ENCODE measurements around the gene CXCL3. TPM values are rescaled to one million over a fixed set of nuclear protein-coding genes. Genes with fewer than 3 reads are reported as not detected.

The CXCL3 gene
- total RNA-seq, 2 experiments from 2014 or later, result not detected

GRCh38 chr4:74065115-74065642 lies 26.7 kb upstream of the CXCL3 start:
- ChIA-PET CTCF (no interaction called here), POLR2A (no interaction called here)
- DNase-seq (no peak), ATAC-seq (no peak)
- H3K4me1 Mint-ChIP-seq, result no peaks in the 10 kb centered on the region
- no peak overlapping the region for H3K4me3 Mint-ChIP-seq
- no peaks in the 10 kb centered on the region for H3K9me3 Mint-ChIP-seq (ENCODE audit: low read depth)
- H3K27me3 Mint-ChIP-seq, result no peaks in the 10 kb centered on the region
- no peaks in the 10 kb centered on the region for H3K36me3 Mint-ChIP-seq (ENCODE audit: low read depth)
- H3K27ac Mint-ChIP-seq, result no peak overlapping the region
- intact Hi-C loops (cut with DNase I, micrococcal nuclease), result no loop called here

GRCh38 chr4:74063859-74064258 lies 25.4 kb upstream of the CXCL3 start:
- intact Hi-C loops (cut with DNase I, micrococcal nuclease), result no loop called here
- H3K27ac Mint-ChIP-seq, result no peak overlapping the region
- no peaks in the 10 kb centered on the region for H3K36me3 Mint-ChIP-seq (ENCODE audit: low read depth)
- no peak for DNase-seq
- no peak for ATAC-seq
- H3K9me3 Mint-ChIP-seq (ENCODE audit: low read depth), result no peaks in the 10 kb centered on the region
- POLR2A ChIA-PET, result no interaction called here
- no peaks in the 10 kb centered on the region for H3K4me1 Mint-ChIP-seq
- no peak overlapping the region for H3K4me3 Mint-ChIP-seq
- CTCF ChIA-PET, result no interaction called here
- H3K27me3 Mint-ChIP-seq, result peaks cover 3% of the 10 kb centered on the region

DNA sequence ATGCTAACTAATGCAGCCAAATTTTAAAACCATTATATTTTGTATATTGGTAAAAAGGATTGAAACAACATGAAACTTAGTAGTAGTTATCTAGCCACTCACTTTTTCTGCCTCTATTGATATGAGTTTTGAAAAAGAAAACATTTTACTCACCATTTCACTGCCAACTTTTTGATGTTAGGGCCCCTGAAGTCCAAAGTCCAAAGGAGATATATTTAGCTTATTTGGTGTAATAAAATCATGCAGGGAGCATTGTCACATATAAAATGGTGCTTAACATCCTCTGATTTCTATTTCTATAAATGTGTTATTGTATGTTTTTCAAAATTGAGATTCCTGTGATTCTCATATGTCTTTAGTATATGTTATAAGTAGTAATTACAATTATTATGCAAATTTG lies 24.5 kb upstream of the CXCL3 start:
- CTCF ChIA-PET, result no interaction called here
- no peaks in the 10 kb centered on the region for H3K4me1 Mint-ChIP-seq
- H3K27me3 Mint-ChIP-seq, result peaks cover 3% of the 10 kb centered on the region
- DNase-seq (no peak), ATAC-seq (no peak)
- H3K4me3 Mint-ChIP-seq, result no peak overlapping the region
- H3K27ac Mint-ChIP-seq, result no peak overlapping the region
- H3K36me3 Mint-ChIP-seq (ENCODE audit: low read depth), result no peaks in the 10 kb centered on the region
- POLR2A ChIA-PET, result no interaction called here
- intact Hi-C loops (cut with DNase I, micrococcal nuclease), result no loop called here
- no peaks in the 10 kb centered on the region for H3K9me3 Mint-ChIP-seq (ENCODE audit: low read depth)

GRCh38 chr4:74061430-74061829 lies 22.9 kb upstream of the CXCL3 start:
- H3K27me3 Mint-ChIP-seq, result peaks cover 3% of the 10 kb centered on the region
- ChIA-PET POLR2A (no interaction called here), CTCF (interaction anchor here (0.5 kb wide), 1 partner anchor 260 kb away, joined by 3 read pairs; no protein-coding TSS in a partner anchor)
- no peak overlapping the region for H3K27ac Mint-ChIP-seq
- no peak for DNase-seq
- H3K4me3 Mint-ChIP-seq, result no peak overlapping the region
- no peaks in the 10 kb centered on the region for H3K36me3 Mint-ChIP-seq (ENCODE audit: low read depth)
- no peaks in the 10 kb centered on the region for H3K9me3 Mint-ChIP-seq (ENCODE audit: low read depth)
- no peak for ATAC-seq
- intact Hi-C loops (cut with DNase I, micrococcal nuclease), result no loop called here
- no peaks in the 10 kb centered on the region for H3K4me1 Mint-ChIP-seq

DNA sequence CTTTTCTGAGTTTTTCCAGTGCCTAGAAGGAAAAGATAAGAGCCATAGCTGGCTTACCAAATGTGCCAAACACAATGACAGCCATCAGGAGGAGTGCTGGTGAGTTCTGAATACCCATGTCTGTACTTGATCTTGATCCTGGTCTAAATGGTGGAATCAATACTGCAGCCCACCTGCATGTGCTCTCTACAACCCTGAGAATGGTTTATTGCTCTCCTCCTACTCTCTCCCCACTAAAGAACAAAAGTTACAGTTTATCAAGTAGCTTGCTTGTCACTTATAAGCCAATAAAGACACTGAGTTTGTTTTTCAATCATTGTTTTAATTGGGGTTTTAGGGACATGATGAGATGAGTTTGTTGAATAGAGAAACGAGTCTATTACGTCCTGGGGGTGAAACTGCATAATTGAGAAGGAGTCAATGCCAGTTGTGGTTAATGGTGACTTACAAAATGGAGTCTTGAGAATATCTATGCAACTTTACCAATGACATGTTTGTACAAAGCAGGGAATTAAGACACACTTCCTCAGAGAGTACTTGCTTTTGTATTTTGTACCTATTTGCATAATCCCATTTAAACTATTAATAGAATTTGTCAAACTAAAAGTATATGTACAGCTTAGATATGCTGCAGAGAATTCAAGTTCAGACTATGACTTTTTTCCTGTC lies 20.8 kb upstream of the CXCL3 start:
- no peaks in the 10 kb centered on the region for H3K4me1 Mint-ChIP-seq
- intact Hi-C loops (cut with DNase I, micrococcal nuclease), result no loop called here
- H3K9me3 Mint-ChIP-seq (ENCODE audit: low read depth), result no peaks in the 10 kb centered on the region

DNA sequence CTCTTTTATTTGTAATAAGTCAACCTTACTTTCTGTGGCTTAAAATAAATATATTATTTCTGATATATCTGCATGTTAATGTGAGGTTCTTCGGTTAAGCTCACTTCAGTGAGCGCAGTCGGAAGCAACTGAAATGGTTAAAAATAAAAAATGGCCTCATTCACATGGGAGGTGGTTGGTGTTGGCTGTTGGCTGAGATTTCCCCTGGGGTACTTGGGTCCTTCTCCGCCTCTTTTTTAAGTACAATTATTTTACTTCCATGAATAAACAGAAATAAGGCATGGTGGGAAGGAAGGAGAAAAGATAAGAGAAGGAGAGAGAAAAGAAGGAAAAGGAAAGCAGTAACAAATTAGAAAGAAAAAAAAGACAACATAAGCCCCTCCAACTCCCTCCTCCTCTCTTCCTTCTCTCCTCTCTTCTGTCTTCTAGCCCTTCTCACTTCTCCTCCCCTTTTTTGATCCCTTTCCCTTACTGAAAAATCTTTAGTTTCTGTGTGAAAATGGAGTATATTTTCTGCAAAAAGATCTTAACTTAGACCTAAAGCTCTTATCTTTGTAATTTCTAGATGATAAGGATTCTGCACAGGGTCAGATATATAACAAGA lies 19.7 kb upstream of the CXCL3 start:
- intact Hi-C loops (cut with DNase I, micrococcal nuclease), result no loop called here
- ATAC-seq (no peak), DNase-seq (no peak)
- Mint-ChIP-seq H3K27me3 (peaks cover 3% of the 10 kb centered on the region), H3K9me3 (ENCODE audit: low read depth) (no peaks in the 10 kb centered on the region), H3K4me1 (no peaks in the 10 kb centered on the region), H3K27ac (no peak overlapping the region), H3K4me3 (no peak overlapping the region), H3K36me3 (ENCODE audit: low read depth) (no peaks in the 10 kb centered on the region)
- POLR2A ChIA-PET, result no interaction called here
- CTCF ChIA-PET, result no interaction called here

More for the DNA sequence above, 20.8 kb upstream of the CXCL3 start:
- CTCF ChIA-PET, result no interaction called here
- POLR2A ChIA-PET, result no interaction called here
- H3K4me3 Mint-ChIP-seq, result no peak overlapping the region
- H3K27ac Mint-ChIP-seq, result no peak overlapping the region
- H3K27me3 Mint-ChIP-seq, result peaks cover 3% of the 10 kb centered on the region
- ATAC-seq (no peak), DNase-seq (no peak)
- H3K36me3 Mint-ChIP-seq (ENCODE audit: low read depth), result no peaks in the 10 kb centered on the region

DNA sequence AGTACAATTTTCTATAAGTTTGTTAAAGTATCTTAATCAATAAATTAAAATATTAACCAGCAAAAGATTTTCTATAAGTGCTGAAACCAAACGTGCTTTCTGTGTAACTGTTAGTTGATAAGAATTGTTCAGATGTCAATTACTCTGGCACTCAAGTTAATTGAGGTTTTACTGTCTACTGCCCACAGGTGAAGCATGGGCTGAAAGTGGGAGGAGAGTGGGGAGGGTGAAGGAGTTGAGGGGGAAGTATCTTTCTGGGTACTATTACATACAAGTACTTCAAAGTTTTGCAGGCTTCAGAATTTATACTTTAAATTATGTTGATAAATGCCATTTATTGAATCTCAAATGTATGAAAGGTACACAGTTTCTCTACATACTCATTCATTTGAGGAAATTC lies 19.1 kb upstream of the CXCL3 start:
- Mint-ChIP-seq H3K36me3 (ENCODE audit: low read depth) (no peaks in the 10 kb centered on the region), H3K27ac (no peak overlapping the region), H3K27me3 (peaks cover 3% of the 10 kb centered on the region), H3K9me3 (ENCODE audit: low read depth) (no peaks in the 10 kb centered on the region), H3K4me1 (no peaks in the 10 kb centered on the region), H3K4me3 (no peak overlapping the region)
- intact Hi-C loops (cut with DNase I, micrococcal nuclease), result no loop called here
- CTCF ChIA-PET, result interaction anchor here (0.7 kb wide), 1 partner anchor 24 kb away, joined by 3 read pairs; no protein-coding TSS in a partner anchor
- no peak for ATAC-seq
- POLR2A ChIA-PET, result no interaction called here
- DNase-seq, result no peak

DNA sequence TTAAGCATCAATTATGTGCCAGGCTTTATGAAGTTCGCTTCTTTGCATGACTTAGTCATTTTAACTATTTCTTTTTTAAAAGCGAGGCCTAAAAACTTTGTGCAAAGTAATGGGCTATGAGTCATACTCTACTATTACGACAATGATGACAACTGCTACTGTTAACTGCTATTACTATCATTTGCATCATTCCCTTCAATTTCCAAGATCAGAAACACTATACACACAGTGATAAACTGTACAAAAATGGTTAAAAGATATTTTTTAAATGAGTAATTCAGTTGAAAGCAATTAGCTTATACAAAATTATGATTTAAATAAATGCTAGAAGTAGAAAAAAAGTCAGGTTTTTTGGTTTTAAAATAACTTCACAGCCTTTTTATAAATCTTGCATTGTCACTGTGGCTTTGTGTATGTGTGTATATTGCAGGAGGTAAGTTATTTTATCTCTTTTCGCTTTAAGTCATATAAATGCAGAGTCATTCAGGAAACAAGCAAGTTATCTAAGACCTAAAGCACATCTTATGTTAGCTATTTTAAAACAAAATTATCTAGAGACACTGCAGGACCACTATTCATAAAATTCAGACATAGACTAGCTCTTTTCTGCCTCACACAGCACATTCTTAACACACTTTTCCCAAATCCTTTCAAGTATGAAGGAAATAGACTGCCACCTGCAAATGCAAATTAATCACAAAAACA lies 18.5 kb upstream of the CXCL3 start:
- Mint-ChIP-seq H3K27me3 (peaks cover 3% of the 10 kb centered on the region), H3K4me3 (no peak overlapping the region), H3K4me1 (no peaks in the 10 kb centered on the region), H3K36me3 (ENCODE audit: low read depth) (no peaks in the 10 kb centered on the region), H3K9me3 (ENCODE audit: low read depth) (no peaks in the 10 kb centered on the region), H3K27ac (no peak overlapping the region)
- intact Hi-C loops (cut with DNase I, micrococcal nuclease), result no loop called here
- ChIA-PET CTCF (interaction anchor here (0.7 kb wide), 1 partner anchor 24 kb away, joined by 3 read pairs; no protein-coding TSS in a partner anchor), POLR2A (no interaction called here)
- ATAC-seq (no peak), DNase-seq (no peak)

DNA sequence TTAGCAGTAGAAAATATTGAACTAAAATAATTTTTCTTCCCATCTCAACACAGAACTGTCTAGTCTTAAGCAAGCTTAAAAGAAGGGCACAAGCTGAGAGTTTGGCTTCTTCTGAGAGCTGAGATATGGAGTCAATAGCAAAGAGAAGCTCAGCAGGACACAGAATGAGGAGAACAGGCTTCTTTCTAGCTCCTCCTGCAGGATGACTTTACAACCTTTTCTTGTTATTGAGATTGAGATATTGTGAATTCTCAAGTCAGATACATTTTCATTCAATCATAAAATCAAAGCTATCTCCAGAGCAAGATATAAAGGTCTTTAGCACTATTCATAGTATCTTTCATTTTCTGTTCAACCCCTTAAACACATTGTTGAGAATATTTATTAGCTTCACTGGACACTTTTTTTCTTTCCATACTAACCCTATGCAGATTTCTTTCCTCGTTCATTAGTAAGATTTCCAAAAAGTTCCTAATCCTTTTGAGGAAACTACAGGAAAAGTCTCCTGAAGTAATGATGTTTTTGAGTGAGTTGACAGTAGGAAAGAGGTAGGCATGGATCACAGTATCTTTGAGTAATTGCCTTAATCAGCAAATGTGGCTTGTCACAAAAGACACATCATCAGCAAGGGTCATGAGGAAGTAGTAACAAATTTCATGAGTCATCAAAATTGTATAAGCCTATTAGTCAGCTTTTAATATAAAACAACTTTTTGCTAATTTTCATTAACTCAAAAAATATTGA lies 17.8 kb upstream of the CXCL3 start:
- ATAC-seq (no peak), DNase-seq (no peak)
- Mint-ChIP-seq H3K27ac (no peak overlapping the region), H3K36me3 (ENCODE audit: low read depth) (no peaks in the 10 kb centered on the region), H3K4me1 (no peaks in the 10 kb centered on the region), H3K27me3 (peaks cover 3% of the 10 kb centered on the region), H3K4me3 (no peak overlapping the region), H3K9me3 (ENCODE audit: low read depth) (peaks cover under 1% of the 10 kb centered on the region)
- intact Hi-C loops (cut with DNase I, micrococcal nuclease), result no loop called here
- ChIA-PET POLR2A (no interaction called here), CTCF (no interaction called here)

- Mint-ChIP-seq H3K27me3 (peaks cover 5% of the 10 kb centered on the region), H3K9me3 (ENCODE audit: low read depth) (peaks cover 2% of the 10 kb centered on the region), H3K4me1 (no peaks in the 10 kb centered on the region), H3K36me3 (ENCODE audit: low read depth) (no peaks in the 10 kb centered on the region), H3K27ac (no peak overlapping the region), H3K4me3 (no peak overlapping the region)
- ATAC-seq, result no peak
- CTCF ChIA-PET, result no interaction called here
- DNase-seq, result no peak
- POLR2A ChIA-PET, result no interaction called here
- intact Hi-C loops (cut with DNase I, micrococcal nuclease), result no loop called here
Measured at GRCh38 chr4:74055498-74055897, 17.0 kb upstream of the CXCL3 start.

GRCh38 chr4:74055096-74055495 lies 16.6 kb upstream of the CXCL3 start:
- H3K4me3 Mint-ChIP-seq, result no peak overlapping the region
- no peaks in the 10 kb centered on the region for H3K36me3 Mint-ChIP-seq (ENCODE audit: low read depth)
- no peak overlapping the region for H3K27ac Mint-ChIP-seq
- DNase-seq (no peak), ATAC-seq (no peak)
- intact Hi-C loops (cut with DNase I, micrococcal nuclease), result no loop called here
- ChIA-PET CTCF (no interaction called here), POLR2A (no interaction called here)
- H3K27me3 Mint-ChIP-seq, result peaks cover 5% of the 10 kb centered on the region
- H3K4me1 Mint-ChIP-seq, result no peaks in the 10 kb centered on the region
- peaks cover 2% of the 10 kb centered on the region for H3K9me3 Mint-ChIP-seq (ENCODE audit: low read depth)
